Prostate gland (tissue), 2 donors: ENCODE results near the gene ALPK3.

Source experiments
- POLR2A ChIP-seq: fragments of 450-650 bp; IDR thresholded peaks from one replicate; pipeline ENCODE4 v1.6.1; 2016; ENCODE audit warnings: antibody characterized with exemption, mild to moderate bottlenecking
- POLR2AphosphoS5 ChIP-seq: sonication (generic); formaldehyde crosslinking; IDR thresholded peaks from one replicate; pipeline ENCODE4 v1.6.1; 2017; ENCODE audit warnings: antibody characterized with exemption
- TF ChIP-seq, protein P1 (sequence below), 4 experiments: fragments of 200-600 bp in 2 of 4; fragments of 450-650 bp in 2 of 4; sonication (generic) in 2 of 4; IDR thresholded peaks; 1 replicate in 3 of 4; 2 replicates in 1 of 4; pipeline ENCODE4 v1.5.1; 2016 to 2019; ENCODE audit warnings: antibody characterized with exemption in 4 of 4, mild to moderate bottlenecking in 2 of 4, moderate library complexity in 2 of 4

- TF ChIP-seq, protein P1, sequence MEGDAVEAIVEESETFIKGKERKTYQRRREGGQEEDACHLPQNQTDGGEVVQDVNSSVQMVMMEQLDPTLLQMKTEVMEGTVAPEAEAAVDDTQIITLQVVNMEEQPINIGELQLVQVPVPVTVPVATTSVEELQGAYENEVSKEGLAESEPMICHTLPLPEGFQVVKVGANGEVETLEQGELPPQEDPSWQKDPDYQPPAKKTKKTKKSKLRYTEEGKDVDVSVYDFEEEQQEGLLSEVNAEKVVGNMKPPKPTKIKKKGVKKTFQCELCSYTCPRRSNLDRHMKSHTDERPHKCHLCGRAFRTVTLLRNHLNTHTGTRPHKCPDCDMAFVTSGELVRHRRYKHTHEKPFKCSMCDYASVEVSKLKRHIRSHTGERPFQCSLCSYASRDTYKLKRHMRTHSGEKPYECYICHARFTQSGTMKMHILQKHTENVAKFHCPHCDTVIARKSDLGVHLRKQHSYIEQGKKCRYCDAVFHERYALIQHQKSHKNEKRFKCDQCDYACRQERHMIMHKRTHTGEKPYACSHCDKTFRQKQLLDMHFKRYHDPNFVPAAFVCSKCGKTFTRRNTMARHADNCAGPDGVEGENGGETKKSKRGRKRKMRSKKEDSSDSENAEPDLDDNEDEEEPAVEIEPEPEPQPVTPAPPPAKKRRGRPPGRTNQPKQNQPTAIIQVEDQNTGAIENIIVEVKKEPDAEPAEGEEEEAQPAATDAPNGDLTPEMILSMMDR (IDR thresholded peaks at IDR 0.05) = no peak
- TF ChIP-seq POLR2A (no peak), POLR2AphosphoS5 (no peak)
Observed at GRCh38 chr15:84869510-84869909, 52.4 kb downstream of the ALPK3 start.
